ENCODE results near the gene SALL3.

The SALL3 gene

DNA sequence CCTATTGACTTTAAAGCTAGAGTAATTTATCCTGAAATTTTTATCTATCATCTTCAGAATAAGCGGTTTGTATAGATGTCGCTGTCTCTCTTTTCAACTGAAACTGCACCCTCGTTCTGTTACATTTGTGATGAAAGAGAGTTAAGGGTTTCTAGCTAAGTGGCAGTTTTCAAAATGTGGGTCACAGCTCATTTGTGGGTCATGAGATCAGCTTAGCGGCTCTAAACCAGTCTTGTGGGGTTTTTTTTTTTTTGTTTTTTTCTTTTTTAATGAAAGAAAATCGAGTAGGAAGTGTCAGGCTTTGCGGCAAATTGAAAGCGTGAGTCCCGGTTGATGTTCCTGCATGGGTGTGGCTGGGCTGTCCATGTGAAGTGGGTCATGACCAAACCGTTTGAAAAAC, 31.2 kb downstream of the SALL3 start:
- H3K9ac ChIP-seq (ENCODE audit: low read depth, low read length), result no peak overlapping the region
- no peak overlapping the region for H3K27ac ChIP-seq (ENCODE audit: low read depth, low read length)
- H3K36me3 ChIP-seq (ENCODE audit: insufficient read depth, low read length), result no peaks in the 10 kb centered on the region
- H3K4me3 ChIP-seq (ENCODE audit: low read length), result no peak overlapping the region
- no peaks in the 10 kb centered on the region for H3K9me3 ChIP-seq (ENCODE audit: insufficient read depth, low read depth, low read length)
- WGBS, result 96% methylated on average over 9 of the region's 9 CpGs
- H3K27me3 ChIP-seq (ENCODE audit: insufficient read depth, low read length), result no peaks in the 10 kb centered on the region
- H3K4me1 ChIP-seq (ENCODE audit: insufficient read depth, low read length), result no peaks in the 10 kb centered on the region

DNA sequence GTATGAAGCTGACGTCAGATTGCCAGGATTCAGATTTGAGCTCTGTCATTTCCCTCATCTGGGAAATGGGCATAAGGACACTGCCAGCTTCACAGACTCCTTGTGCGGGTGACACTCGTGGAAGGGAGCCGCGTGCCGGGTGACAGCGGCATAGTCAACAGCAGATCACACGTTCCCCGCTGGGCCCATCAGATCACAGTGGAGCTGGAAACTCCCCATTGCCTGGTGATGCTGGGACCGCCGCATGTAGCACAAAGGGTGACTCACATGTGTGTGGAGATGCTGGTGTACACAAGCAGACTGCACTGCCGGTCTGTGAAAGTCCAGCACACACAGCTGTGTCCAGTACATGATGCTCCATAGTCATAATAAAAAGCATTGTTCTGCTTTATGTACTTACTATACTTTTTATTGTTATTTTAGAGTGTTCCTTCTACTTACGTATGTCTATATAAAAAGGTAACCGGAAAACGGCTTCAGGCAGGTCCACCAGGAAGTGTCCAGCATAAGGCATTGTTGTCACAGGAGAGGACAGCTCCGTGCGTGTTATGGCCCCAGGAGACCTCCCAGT, 31.8 kb downstream of the SALL3 start:
- H3K9ac ChIP-seq (ENCODE audit: low read depth, low read length), result no peak overlapping the region
- whole genome bisulfite sequencing, result 94% methylated on average over 17 of the region's 17 CpGs
- no peaks in the 10 kb centered on the region for H3K27me3 ChIP-seq (ENCODE audit: insufficient read depth, low read length)
- no peaks in the 10 kb centered on the region for H3K4me1 ChIP-seq (ENCODE audit: insufficient read depth, low read length)
- no peak overlapping the region for H3K27ac ChIP-seq (ENCODE audit: low read depth, low read length)
- no peaks in the 10 kb centered on the region for H3K9me3 ChIP-seq (ENCODE audit: insufficient read depth, low read depth, low read length)
- no peaks in the 10 kb centered on the region for H3K36me3 ChIP-seq (ENCODE audit: insufficient read depth, low read length)
- no peak overlapping the region for H3K4me3 ChIP-seq (ENCODE audit: low read length)

DNA sequence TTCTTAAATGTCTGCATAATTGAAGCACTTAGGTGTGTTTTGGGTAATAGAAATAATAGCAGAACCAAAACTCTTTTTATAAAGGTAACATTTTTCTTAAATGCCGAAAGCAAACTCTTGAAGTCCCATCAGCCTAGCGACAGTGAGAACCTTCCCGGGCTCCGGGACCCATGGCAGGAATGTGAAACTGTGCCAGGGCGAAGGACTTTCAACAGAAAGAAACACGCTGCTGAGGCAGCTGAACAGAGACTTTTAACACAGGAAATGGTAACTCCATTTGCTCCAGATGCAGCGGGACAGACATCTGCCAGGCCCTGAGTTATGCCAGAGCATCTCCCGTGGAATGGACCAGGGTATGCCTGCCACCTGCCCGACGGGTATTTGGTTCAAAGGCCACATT, 34.3 kb downstream of the SALL3 start:
- Histone ChIP-seq H3K36me3 (ENCODE audit: insufficient read depth, low read length) (no peaks in the 10 kb centered on the region), H3K27ac (ENCODE audit: low read depth, low read length) (no peak overlapping the region), H3K9me3 (ENCODE audit: insufficient read depth, low read depth, low read length) (no peaks in the 10 kb centered on the region), H3K4me1 (ENCODE audit: insufficient read depth, low read length) (no peaks in the 10 kb centered on the region), H3K4me3 (ENCODE audit: low read length) (no peak overlapping the region), H3K27me3 (ENCODE audit: insufficient read depth, low read length) (no peaks in the 10 kb centered on the region), H3K9ac (ENCODE audit: low read depth, low read length) (no peak overlapping the region)
- 93% methylated on average over 10 of the region's 10 CpGs for WGBS

DNA sequence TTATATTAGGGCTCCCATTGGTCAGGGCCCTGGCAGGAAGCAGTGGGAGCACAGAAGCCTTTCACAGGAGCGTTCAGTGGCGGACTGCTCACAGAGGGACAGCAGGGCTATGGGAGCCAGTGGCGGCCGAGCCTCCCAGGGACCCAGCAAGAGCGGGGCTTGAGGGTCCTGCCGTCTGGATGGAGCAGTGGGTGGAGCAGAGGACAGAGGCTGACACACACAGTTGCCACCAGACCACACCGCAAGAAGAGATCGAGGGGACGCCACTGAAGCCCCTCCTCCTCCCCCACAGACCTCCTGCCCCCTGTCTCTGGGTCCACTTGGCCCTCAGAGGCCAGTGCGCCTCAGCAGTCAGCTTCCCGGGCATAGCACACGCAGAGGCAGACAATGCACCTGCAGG, 39.3 kb downstream of the SALL3 start:
- Histone ChIP-seq H3K27ac (ENCODE audit: low read depth, low read length) (no peak overlapping the region), H3K9me3 (ENCODE audit: insufficient read depth, low read depth, low read length) (peaks cover 10% of the 10 kb centered on the region), H3K9ac (ENCODE audit: low read depth, low read length) (no peak overlapping the region), H3K4me1 (ENCODE audit: insufficient read depth, low read length) (no peaks in the 10 kb centered on the region), H3K36me3 (ENCODE audit: insufficient read depth, low read length) (no peaks in the 10 kb centered on the region), H3K4me3 (ENCODE audit: low read length) (no peak overlapping the region), H3K27me3 (ENCODE audit: insufficient read depth, low read length) (no peaks in the 10 kb centered on the region)
- 94% methylated on average over 12 of the region's 12 CpGs for WGBS

DNA sequence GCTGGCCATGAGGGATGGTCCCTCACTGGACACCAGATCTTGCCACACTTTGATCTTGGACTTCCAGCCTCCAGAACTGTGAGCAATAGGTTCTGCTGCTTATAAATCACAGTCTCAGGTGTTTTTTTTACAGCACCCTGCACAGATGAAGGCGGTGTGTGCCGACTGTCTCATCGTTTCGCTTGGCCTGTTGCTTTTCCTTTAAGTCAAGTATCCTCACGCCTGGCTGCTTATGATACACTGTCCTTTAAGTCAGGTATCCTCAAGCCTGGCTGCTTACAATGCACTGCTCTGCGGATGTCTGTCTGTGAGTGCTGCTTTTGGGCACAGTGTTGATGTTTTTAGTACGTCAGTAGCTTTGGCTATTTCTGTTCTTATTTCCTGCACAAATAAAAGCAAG, 40.3 kb downstream of the SALL3 start:
- Histone ChIP-seq H3K27me3 (ENCODE audit: insufficient read depth, low read length) (no peaks in the 10 kb centered on the region), H3K9ac (ENCODE audit: low read depth, low read length) (no peak overlapping the region), H3K4me1 (ENCODE audit: insufficient read depth, low read length) (no peaks in the 10 kb centered on the region), H3K36me3 (ENCODE audit: insufficient read depth, low read length) (no peaks in the 10 kb centered on the region), H3K4me3 (ENCODE audit: low read length) (no peak overlapping the region), H3K27ac (ENCODE audit: low read depth, low read length) (no peak overlapping the region), H3K9me3 (ENCODE audit: insufficient read depth, low read depth, low read length) (peaks cover 10% of the 10 kb centered on the region)
- 80% methylated on average over 7 of the region's 7 CpGs for WGBS

DNA sequence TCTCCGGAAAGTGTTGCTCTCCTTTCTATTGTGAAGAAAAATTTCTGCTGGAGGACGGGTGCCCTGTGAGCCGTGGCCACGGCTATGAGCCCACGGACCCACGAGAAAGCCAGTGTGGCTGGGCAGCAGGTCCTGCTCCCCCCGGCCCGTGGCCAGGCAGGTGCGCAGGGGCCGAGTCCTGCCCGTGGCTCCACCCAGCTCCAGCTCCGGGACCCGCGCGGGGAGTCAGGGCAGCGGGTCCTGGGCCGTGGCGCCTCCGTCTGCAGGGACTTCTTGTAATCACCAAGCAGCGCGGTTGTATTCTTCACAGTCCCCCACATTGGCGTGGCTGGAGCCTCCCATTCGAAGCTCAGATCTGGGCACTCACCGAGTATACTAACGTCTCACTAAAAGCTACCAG, 43.0 kb downstream of the SALL3 start:
- H3K27ac ChIP-seq (ENCODE audit: low read depth, low read length), result no peak overlapping the region
- no peaks in the 10 kb centered on the region for H3K36me3 ChIP-seq (ENCODE audit: insufficient read depth, low read length)
- no peak overlapping the region for H3K4me3 ChIP-seq (ENCODE audit: low read length)
- H3K9me3 ChIP-seq (ENCODE audit: insufficient read depth, low read depth, low read length), result peaks cover 10% of the 10 kb centered on the region
- no peaks in the 10 kb centered on the region for H3K27me3 ChIP-seq (ENCODE audit: insufficient read depth, low read length)
- H3K9ac ChIP-seq (ENCODE audit: low read depth, low read length), result no peak overlapping the region
- no peaks in the 10 kb centered on the region for H3K4me1 ChIP-seq (ENCODE audit: insufficient read depth, low read length)
- WGBS, result 94% methylated on average over 25 of the region's 25 CpGs

DNA sequence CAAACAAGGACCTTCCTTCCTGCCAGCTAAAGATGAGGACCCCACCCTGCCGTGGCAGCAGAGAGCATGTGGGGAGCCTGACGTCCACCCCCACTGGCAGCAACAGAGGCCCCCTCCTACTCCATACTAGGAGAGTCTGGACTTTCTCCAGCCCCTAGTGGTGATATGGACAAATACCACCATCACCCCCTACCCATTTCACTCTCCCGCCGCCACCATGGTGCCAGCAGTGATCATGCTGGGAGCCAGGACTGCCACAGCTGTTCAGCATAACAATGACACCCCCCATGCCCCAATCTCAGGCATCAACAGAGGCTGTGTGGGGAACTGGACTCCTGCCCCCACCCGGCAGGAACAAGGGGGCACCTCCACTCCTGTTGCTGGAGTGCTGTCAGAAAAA, 46.9 kb downstream of the SALL3 start:
- peaks cover 20% of the 10 kb centered on the region; the same call in 1 of the 2 replicates for H3K9me3 ChIP-seq (ENCODE audit: insufficient read depth, low read depth, low read length)
- no peaks in the 10 kb centered on the region for H3K4me1 ChIP-seq (ENCODE audit: insufficient read depth, low read length)
- H3K4me3 ChIP-seq (ENCODE audit: low read length), result no peak overlapping the region
- no peak overlapping the region for H3K27ac ChIP-seq (ENCODE audit: low read depth, low read length)
- H3K9ac ChIP-seq (ENCODE audit: low read depth, low read length), result no peak overlapping the region
- H3K27me3 ChIP-seq (ENCODE audit: insufficient read depth, low read length), result no peaks in the 10 kb centered on the region
- no peaks in the 10 kb centered on the region for H3K36me3 ChIP-seq (ENCODE audit: insufficient read depth, low read length)
- 44% methylated on average over 5 of the region's 5 CpGs for WGBS

DNA sequence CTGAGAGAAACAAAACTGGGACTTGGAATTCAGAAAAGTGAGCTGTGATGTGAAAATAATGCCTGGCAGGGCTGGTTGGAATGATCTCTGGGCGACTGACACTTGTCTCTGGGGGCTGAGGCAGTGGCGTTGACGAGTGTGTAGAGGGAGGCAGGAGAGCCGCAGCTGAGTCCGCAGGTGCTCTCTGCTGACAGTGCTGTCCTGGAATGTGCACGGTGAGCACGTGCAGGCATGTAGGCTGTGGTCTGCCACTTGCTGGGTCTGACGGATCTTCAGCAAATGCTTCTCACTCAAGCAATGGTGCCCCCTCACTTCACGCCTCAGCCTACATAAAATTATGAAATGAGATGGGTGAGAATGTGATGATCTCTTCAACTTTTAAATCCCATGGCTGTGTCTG, 51.1 kb downstream of the SALL3 start:
- no peak overlapping the region for H3K9ac ChIP-seq (ENCODE audit: low read depth, low read length)
- H3K27me3 ChIP-seq (ENCODE audit: insufficient read depth, low read length), result no peaks in the 10 kb centered on the region
- H3K27ac ChIP-seq (ENCODE audit: low read depth, low read length), result no peak overlapping the region
- H3K36me3 ChIP-seq (ENCODE audit: insufficient read depth, low read length), result no peaks in the 10 kb centered on the region
- 88% methylated on average over 8 of the region's 9 CpGs for WGBS
- peaks cover 19% of the 10 kb centered on the region; the same call in 1 of the 2 replicates for H3K9me3 ChIP-seq (ENCODE audit: insufficient read depth, low read depth, low read length)
- H3K4me3 ChIP-seq (ENCODE audit: low read length), result no peak overlapping the region
- no peaks in the 10 kb centered on the region for H3K4me1 ChIP-seq (ENCODE audit: insufficient read depth, low read length)

DNA sequence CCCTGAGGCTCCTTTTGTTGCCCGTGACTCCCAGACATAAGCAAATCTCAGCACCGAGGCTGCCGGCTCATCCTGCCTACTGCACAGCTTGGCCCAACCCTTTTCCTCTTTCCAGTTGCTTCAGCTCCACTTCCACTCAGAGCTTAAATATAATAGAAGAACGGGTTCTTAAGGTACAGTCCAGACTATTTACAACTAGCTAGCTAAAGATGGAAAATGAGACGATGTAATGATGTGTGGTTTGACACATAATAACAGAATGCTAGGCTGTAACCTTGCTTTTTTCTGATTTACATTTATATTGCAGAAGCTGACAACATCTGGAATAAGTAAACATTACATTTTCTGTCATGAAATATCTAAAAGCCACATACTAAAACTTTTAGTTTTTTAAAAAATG, 62.7 kb downstream of the SALL3 start:
- 89% methylated on average over 3 of the region's 5 CpGs for WGBS

DNA sequence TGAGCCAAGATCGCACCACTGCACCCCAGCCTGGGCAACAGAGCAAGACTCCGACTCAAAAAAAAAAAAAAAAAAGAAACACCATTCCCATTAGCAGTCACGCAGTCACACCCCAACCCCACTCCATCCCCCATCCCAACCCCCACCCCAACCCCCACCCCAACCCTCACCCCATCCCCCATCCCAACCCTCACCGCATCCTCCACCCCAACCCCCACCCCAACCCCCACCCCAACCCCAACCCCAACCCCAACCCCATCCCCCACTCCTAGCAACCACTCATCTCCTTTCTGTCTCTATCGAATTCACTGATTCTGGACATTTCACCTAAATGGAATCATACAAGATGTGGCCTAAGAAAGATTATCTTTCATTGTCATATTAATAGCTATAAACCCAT, 63.7 kb downstream of the SALL3 start:
- no peaks in the 10 kb centered on the region for H3K4me1 ChIP-seq (ENCODE audit: insufficient read depth, low read length)
- peaks cover 14% of the 10 kb centered on the region; the same call in 1 of the 2 replicates for H3K9me3 ChIP-seq (ENCODE audit: insufficient read depth, low read depth, low read length)
- H3K27ac ChIP-seq (ENCODE audit: low read depth, low read length), result no peak overlapping the region
- no peaks in the 10 kb centered on the region for H3K36me3 ChIP-seq (ENCODE audit: insufficient read depth, low read length)
- WGBS, result no CpG with 5 or more reads among the region's 5 CpGs
- no peaks in the 10 kb centered on the region for H3K27me3 ChIP-seq (ENCODE audit: insufficient read depth, low read length)
- H3K9ac ChIP-seq (ENCODE audit: low read depth, low read length), result no peak overlapping the region
- no peak overlapping the region for H3K4me3 ChIP-seq (ENCODE audit: low read length)

More for the DNA sequence above, 62.7 kb downstream of the SALL3 start:
- no peaks in the 10 kb centered on the region for H3K36me3 ChIP-seq (ENCODE audit: insufficient read depth, low read length)
- H3K9ac ChIP-seq (ENCODE audit: low read depth, low read length), result no peak overlapping the region
- H3K4me3 ChIP-seq (ENCODE audit: low read length), result no peak overlapping the region
- H3K27ac ChIP-seq (ENCODE audit: low read depth, low read length), result no peak overlapping the region
- H3K9me3 ChIP-seq (ENCODE audit: insufficient read depth, low read depth, low read length), result peaks cover 24% of the 10 kb centered on the region
- no peaks in the 10 kb centered on the region for H3K4me1 ChIP-seq (ENCODE audit: insufficient read depth, low read length)
- no peaks in the 10 kb centered on the region for H3K27me3 ChIP-seq (ENCODE audit: insufficient read depth, low read length)

- H3K4me1 ChIP-seq (ENCODE audit: insufficient read depth, low read length), result no peaks in the 10 kb centered on the region
- no peak overlapping the region for H3K4me3 ChIP-seq (ENCODE audit: low read length)
- no peaks in the 10 kb centered on the region for H3K36me3 ChIP-seq (ENCODE audit: insufficient read depth, low read length)
- WGBS, result 81% methylated on average over 14 of the region's 14 CpGs
- H3K9ac ChIP-seq (ENCODE audit: low read depth, low read length), result no peak overlapping the region
- H3K9me3 ChIP-seq (ENCODE audit: insufficient read depth, low read depth, low read length), result no peaks in the 10 kb centered on the region
- no peaks in the 10 kb centered on the region for H3K27me3 ChIP-seq (ENCODE audit: insufficient read depth, low read length)
- H3K27ac ChIP-seq (ENCODE audit: low read depth, low read length), result no peak overlapping the region
These were observed 66.9 kb downstream of the SALL3 start for GRCh38 chr18:79046522-79046921.
